ENCODE data around the gene CDC14A.
A peak's percentile ranks its signal among the peaks of the same experiment; 100 is the strongest.

Gene CDC14A

GRCh38 chr1:100543640-100544039 lies 191.3 kb downstream of the CDC14A start:
- Histone ChIP-seq H3K9me3 (ENCODE audit: control insufficient read depth, insufficient read depth, low read length) (no peaks in the 10 kb centered on the region), H3K36me3 (ENCODE audit: control insufficient read depth, low read length) (no peaks in the 10 kb centered on the region), H3K9me2 (replicated peaks; ENCODE audit: control insufficient read depth, low read length) (no peaks in the 10 kb centered on the region), H3K4me2 (ENCODE audit: low read length) (no peak overlapping the region), H3K4me1 (ENCODE audit: control insufficient read depth, low read length) (no peaks in the 10 kb centered on the region), H3K79me2 (ENCODE audit: control insufficient read depth, low read length) (no peaks in the 10 kb centered on the region), H3F3A (ENCODE audit: control insufficient read depth, insufficient read depth) (no peaks in the 10 kb centered on the region), H3K27ac (ENCODE audit: low read depth, low read length) (no peak overlapping the region), H3K27me3 (ENCODE audit: control insufficient read depth, low read length) (peaks cover 25% of the 10 kb centered on the region), H4K20me1 (ENCODE audit: control insufficient read depth, insufficient read depth, low read depth, low read length) (no peaks in the 10 kb centered on the region), H3K4me3 (ENCODE audit: low read length) (no peak overlapping the region)
- TF ChIP-seq CTCF (IDR thresholded peaks at IDR 0.05; ENCODE audit: low read depth, low read length, poor library complexity, severe bottlenecking) (peak; percentile 68), EZH2phosphoT487 (IDR thresholded peaks at IDR 0.05; ENCODE audit: borderline replicate concordance, low read length) (no peak)

- H3K79me2 ChIP-seq (ENCODE audit: control insufficient read depth, low read length) = no peaks in the 10 kb centered on the region
- H3K4me3 ChIP-seq (ENCODE audit: low read length) = no peak overlapping the region
- no peak overlapping the region for H3K27ac ChIP-seq (ENCODE audit: low read depth, low read length)
- TF ChIP-seq EZH2phosphoT487 (IDR thresholded peaks at IDR 0.05; ENCODE audit: borderline replicate concordance, low read length) (no peak), CTCF (IDR thresholded peaks at IDR 0.05; ENCODE audit: low read depth, low read length, poor library complexity, severe bottlenecking) (no peak)
- H3K9me2 ChIP-seq (replicated peaks; ENCODE audit: control insufficient read depth, low read length) = no peaks in the 10 kb centered on the region
- H3K9me3 ChIP-seq (ENCODE audit: control insufficient read depth, insufficient read depth, low read length) = no peaks in the 10 kb centered on the region
- H3K4me1 ChIP-seq (ENCODE audit: control insufficient read depth, low read length) = no peaks in the 10 kb centered on the region
- H4K20me1 ChIP-seq (ENCODE audit: control insufficient read depth, insufficient read depth, low read depth, low read length) = no peaks in the 10 kb centered on the region
- peaks cover 16% of the 10 kb centered on the region for H3K27me3 ChIP-seq (ENCODE audit: control insufficient read depth, low read length)
- H3F3A ChIP-seq (ENCODE audit: control insufficient read depth, insufficient read depth) = no peaks in the 10 kb centered on the region
- no peaks in the 10 kb centered on the region for H3K36me3 ChIP-seq (ENCODE audit: control insufficient read depth, low read length)
- H3K4me2 ChIP-seq (ENCODE audit: low read length) = no peak overlapping the region
Observed at GRCh38 chr1:100544791-100545190, 192.5 kb downstream of the CDC14A start.

GRCh38 chr1:100545855-100546254 lies 193.5 kb downstream of the CDC14A start:
- Histone ChIP-seq H3K4me1 (ENCODE audit: control insufficient read depth, low read length) (no peaks in the 10 kb centered on the region), H3K79me2 (ENCODE audit: control insufficient read depth, low read length) (no peaks in the 10 kb centered on the region)

More at GRCh38 chr1:100545855-100546254, 193.5 kb downstream of the CDC14A start:
- TF ChIP-seq EZH2phosphoT487 (IDR thresholded peaks at IDR 0.05; ENCODE audit: borderline replicate concordance, low read length) (no peak), CTCF (IDR thresholded peaks at IDR 0.05; ENCODE audit: low read depth, low read length, poor library complexity, severe bottlenecking) (no peak)
- Histone ChIP-seq H4K20me1 (ENCODE audit: control insufficient read depth, insufficient read depth, low read depth, low read length) (no peaks in the 10 kb centered on the region), H3K36me3 (ENCODE audit: control insufficient read depth, low read length) (no peaks in the 10 kb centered on the region), H3K27ac (ENCODE audit: low read depth, low read length) (no peak overlapping the region), H3K27me3 (ENCODE audit: control insufficient read depth, low read length) (peaks cover 6% of the 10 kb centered on the region), H3K9me3 (ENCODE audit: control insufficient read depth, insufficient read depth, low read length) (no peaks in the 10 kb centered on the region), H3K4me3 (ENCODE audit: low read length) (no peak overlapping the region), H3K4me2 (ENCODE audit: low read length) (no peak overlapping the region), H3F3A (ENCODE audit: control insufficient read depth, insufficient read depth) (no peaks in the 10 kb centered on the region), H3K9me2 (replicated peaks; ENCODE audit: control insufficient read depth, low read length) (no peaks in the 10 kb centered on the region)

All from DOHH2 (cell line).